Measurements from ENCODE around the gene SEBOX.

DNA sequence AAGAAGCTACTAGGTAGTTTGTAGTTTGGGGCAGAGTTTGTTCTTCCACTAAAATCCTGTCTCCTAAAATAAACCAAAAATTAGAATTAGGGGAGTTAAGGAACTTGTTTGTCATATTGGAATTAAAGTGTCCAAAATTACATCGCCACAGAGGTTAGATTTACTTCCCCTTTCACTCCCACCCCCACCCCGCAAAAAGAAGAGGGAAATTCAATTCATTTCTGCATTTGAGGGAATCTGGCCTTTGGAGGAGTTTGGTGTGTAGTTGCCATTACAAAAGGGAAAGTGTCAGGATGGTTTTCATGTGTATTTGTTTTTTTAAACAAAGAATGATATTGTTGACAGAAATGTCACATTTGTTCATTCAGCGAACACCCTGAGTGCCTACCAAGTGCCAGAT, 40.2 kb downstream of the SEBOX start:
- TF ChIP-seq CTCF (IDR thresholded peaks at IDR 0.05) = no peak
- TF ChIP-seq ZFX (IDR thresholded peaks at IDR 0.05; ENCODE audit: borderline replicate concordance) = no peak
